LHCN-M2 (cell line): ENCODE data around the gene BRAF. TPM values are rescaled to one million over a fixed set of nuclear protein-coding genes. Genes with fewer than 3 reads are reported as not detected.
A peak's percentile ranks its signal among the peaks of the same experiment; 100 is the strongest.
"Not testable (repeated sequence)": the region's sequence is repeated elsewhere in the genome, so short reads cannot be mapped to it uniquely, and the experiment has no call there.

ENCODE experiments used
- DNase-seq: peaks from one replicate; pipeline ENCODE4 v3.0.0-alpha.2; 2012; ENCODE audit warnings: low read depth
- total RNA-seq: library from RNA; depleted of rRNA; stranded (reverse); fragments of >200 nt; gene quantifications from 2 replicates; pipeline ENCODE4 v1.2.3, GENCODE V29; 2014

The BRAF gene
- total RNA-seq, 1 experiment from 2014 or later = 13.9 TPM

GRCh38 chr7:140684066-140684950 lies 240.4 kb downstream of the BRAF start:
- no peak for DNase-seq

GRCh38 chr7:140683657-140684056 lies 241.1 kb downstream of the BRAF start:
- DNase-seq = no peak

GRCh38 chr7:140681766-140682165 lies 243.0 kb downstream of the BRAF start:
- DNase-seq = no peak

GRCh38 chr7:140680886-140681285 lies 243.8 kb downstream of the BRAF start:
- DNase-seq = no peak

GRCh38 chr7:140679186-140679585 lies 245.5 kb downstream of the BRAF start:
- DNase-seq = no peak

GRCh38 chr7:140678816-140679130 lies 246.0 kb downstream of the BRAF start:
- DNase-seq = no peak

- no peak for DNase-seq
Observed at GRCh38 chr7:140678081-140678815, 246.5 kb downstream of the BRAF start.

- no peak for DNase-seq
Observed at GRCh38 chr7:140677496-140677895, 247.2 kb downstream of the BRAF start.

- DNase-seq = not testable (repeated sequence)
Observed at GRCh38 chr7:140676956-140677355, 247.8 kb downstream of the BRAF start.

GRCh38 chr7:140676306-140676705 lies 248.4 kb downstream of the BRAF start:
- no peak for DNase-seq

GRCh38 chr7:140675726-140676125 lies 249.0 kb downstream of the BRAF start:
- DNase-seq = no peak

GRCh38 chr7:140674899-140675701 lies 249.6 kb downstream of the BRAF start:
- peak; percentile 85 for DNase-seq

- no peak for DNase-seq
Observed at GRCh38 chr7:140674356-140674800, 250.4 kb downstream of the BRAF start.

- DNase-seq = no peak
Observed at GRCh38 chr7:140673774-140674155, 251.0 kb downstream of the BRAF start.

GRCh38 chr7:140673063-140673773 lies 251.5 kb downstream of the BRAF start:
- DNase-seq = peak; percentile 20

- DNase-seq = no peak
Observed at GRCh38 chr7:140672382-140673062, 252.2 kb downstream of the BRAF start, which contains the start of gene ADCK2. Gene ADCK2, plus strand, starts transcription at chr7:140672945. Its CDS starts 386 bp downstream, at chr7:140673331.

- DNase-seq = no peak
Observed at GRCh38 chr7:140671966-140672365, 252.8 kb downstream of the BRAF start.

- DNase-seq = no peak
Observed at GRCh38 chr7:140670343-140670935, 254.3 kb downstream of the BRAF start.

- not testable (repeated sequence) for DNase-seq
Observed at GRCh38 chr7:140669862-140670261, 254.9 kb downstream of the BRAF start.

GRCh38 chr7:140669352-140669751 lies 255.4 kb downstream of the BRAF start:
- no peak for DNase-seq
